ENCODE results near the gene IFIT3.

GRCh38 chr10:89374713-89375141, 46.9 kb downstream of the IFIT3 start:
- TF ChIP-seq CTCF (conservative IDR thresholded peaks at IDR 0.05 in 1 of 2, IDR thresholded peaks at IDR 0.05 in 1 of 2; ENCODE audit: low read depth in 1 of 2, low read length in 2 of 2) (no peak), EZH2 (IDR thresholded peaks at IDR 0.05; ENCODE audit: low read length, missing control alignments) (no peak)

Data from fibroblast of lung (primary cell).